ENCODE results near the gene RTN4IP1.
"Not testable (repeated sequence)": the region's sequence is repeated elsewhere in the genome, so short reads cannot be mapped to it uniquely, and the experiment has no call there.

The RTN4IP1 gene

GRCh38 chr6:106600329-106600728, 29.0 kb downstream of the RTN4IP1 start:
- DNase-seq (ENCODE audit: low spot score in 2 of 2) (no peak), ATAC-seq (replicated peaks; ENCODE audit: extremely low read depth, poor library complexity, severe bottlenecking) (no peak)
- peaks cover 3% of the 10 kb centered on the region for H3K36me3 Mint-ChIP-seq (ENCODE audit: insufficient read depth)
- H3K4me1 Mint-ChIP-seq = no peaks in the 10 kb centered on the region
- H3K9me3 Mint-ChIP-seq = no peaks in the 10 kb centered on the region
- no peak overlapping the region for H3K27ac Mint-ChIP-seq (ENCODE audit: low read depth)
- no peak overlapping the region for H3K4me3 Mint-ChIP-seq
- H3K27me3 Mint-ChIP-seq = no peaks in the 10 kb centered on the region

- DNase-seq (ENCODE audit: low spot score in 2 of 2) (no peak), ATAC-seq (replicated peaks; ENCODE audit: extremely low read depth, poor library complexity, severe bottlenecking) (no peak)
- Mint-ChIP-seq H3K27ac (ENCODE audit: low read depth) (no peak overlapping the region), H3K27me3 (no peaks in the 10 kb centered on the region), H3K9me3 (no peaks in the 10 kb centered on the region), H3K4me3 (no peak overlapping the region), H3K4me1 (no peaks in the 10 kb centered on the region), H3K36me3 (ENCODE audit: insufficient read depth) (peaks cover 4% of the 10 kb centered on the region)
Measured at GRCh38 chr6:106599440-106599839, 29.9 kb downstream of the RTN4IP1 start.

DNA sequence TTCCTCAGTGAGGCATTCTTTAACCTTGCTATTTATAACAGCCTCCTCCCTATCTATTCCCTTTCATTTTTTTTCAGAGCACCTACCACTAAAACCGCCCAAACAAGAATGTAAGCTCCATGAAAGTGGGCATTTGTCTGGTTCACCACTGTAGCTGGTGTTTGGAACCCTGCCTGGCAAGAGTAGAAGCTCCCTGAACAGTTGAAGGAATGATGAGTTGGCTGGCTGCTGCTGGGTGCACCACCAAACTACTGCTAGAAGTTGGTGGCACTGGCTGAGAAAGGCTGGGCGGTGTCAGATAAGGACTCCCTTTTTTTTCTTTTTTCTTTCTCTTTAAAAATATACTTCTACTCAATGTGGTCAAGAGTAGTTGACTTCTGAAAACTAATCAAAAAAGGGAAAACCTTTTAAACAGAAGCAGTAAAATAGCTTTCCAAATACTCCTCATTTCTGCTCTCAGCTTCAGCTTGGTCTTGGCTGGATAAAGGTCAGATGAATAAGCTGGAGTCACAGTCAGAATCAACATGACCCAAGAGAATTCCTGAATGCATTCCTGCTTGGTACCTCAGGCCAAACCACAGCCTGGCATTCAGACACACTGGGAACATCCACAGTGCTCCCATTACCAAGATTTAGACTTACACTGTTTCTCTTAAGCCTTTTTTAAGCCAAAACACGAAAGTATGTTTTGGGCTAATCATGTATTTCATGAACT, 38.0 kb downstream of the RTN4IP1 start:
- Mint-ChIP-seq H3K36me3 (ENCODE audit: insufficient read depth) (peaks cover 8% of the 10 kb centered on the region), H3K9me3 (no peaks in the 10 kb centered on the region), H3K27me3 (no peaks in the 10 kb centered on the region), H3K4me3 (no peak overlapping the region), H3K27ac (ENCODE audit: low read depth) (no peak overlapping the region), H3K4me1 (no peaks in the 10 kb centered on the region)
- DNase-seq (ENCODE audit: low spot score in 2 of 2) (no peak), ATAC-seq (replicated peaks; ENCODE audit: extremely low read depth, poor library complexity, severe bottlenecking) (no peak)

- not testable (repeated sequence) for H3K9me3 Mint-ChIP-seq; H3K4me1 Mint-ChIP-seq; H3K27ac Mint-ChIP-seq (ENCODE audit: low read depth); ATAC-seq (replicated peaks; ENCODE audit: extremely low read depth, poor library complexity, severe bottlenecking); H3K36me3 Mint-ChIP-seq (ENCODE audit: insufficient read depth); H3K4me3 Mint-ChIP-seq; H3K27me3 Mint-ChIP-seq; DNase-seq (ENCODE audit: low spot score in 2 of 2)
Measured at GRCh38 chr6:106588937-106589336, 40.4 kb downstream of the RTN4IP1 start.

DNA sequence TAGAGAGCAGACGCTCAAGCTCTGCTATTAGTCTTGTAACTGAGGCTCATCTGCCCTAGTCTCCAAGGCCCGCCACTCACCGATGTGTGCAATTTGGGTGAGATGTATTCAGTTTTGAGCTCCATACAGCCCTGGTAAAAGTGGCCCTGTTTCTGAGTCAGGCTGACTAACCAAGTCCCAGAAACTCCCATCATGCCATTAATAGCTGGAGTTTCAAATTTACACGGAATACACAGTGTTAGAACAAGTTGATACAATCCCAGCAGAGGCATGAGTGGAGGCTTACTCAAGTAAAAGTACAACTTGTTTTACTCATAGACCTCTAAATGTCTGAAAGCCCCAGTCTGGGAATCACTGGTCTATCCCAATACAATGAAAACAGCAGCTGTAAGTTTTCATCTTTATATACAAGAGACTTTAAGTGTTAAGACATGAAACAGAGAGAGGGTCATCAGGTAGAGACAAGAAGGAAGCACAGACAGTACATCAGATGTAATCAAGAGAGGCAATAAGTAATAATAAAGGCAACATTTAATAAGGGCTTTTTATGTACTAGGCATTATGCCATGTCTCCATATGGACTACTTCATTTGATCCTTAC, 42.4 kb downstream of the RTN4IP1 start:
- H3K27ac Mint-ChIP-seq (ENCODE audit: low read depth) = no peak overlapping the region
- peaks cover 15% of the 10 kb centered on the region for H3K36me3 Mint-ChIP-seq (ENCODE audit: insufficient read depth)
- ATAC-seq (replicated peaks; ENCODE audit: extremely low read depth, poor library complexity, severe bottlenecking) = no peak
- H3K4me1 Mint-ChIP-seq = no peaks in the 10 kb centered on the region
- DNase-seq (ENCODE audit: low spot score in 2 of 2) = no peak
- H3K27me3 Mint-ChIP-seq = no peaks in the 10 kb centered on the region
- no peak overlapping the region for H3K4me3 Mint-ChIP-seq
- no peaks in the 10 kb centered on the region for H3K9me3 Mint-ChIP-seq

- no peaks in the 10 kb centered on the region for H3K27me3 Mint-ChIP-seq
- H3K4me3 Mint-ChIP-seq = no peak overlapping the region
- H3K27ac Mint-ChIP-seq (ENCODE audit: low read depth) = no peak overlapping the region
- no peak for ATAC-seq (replicated peaks; ENCODE audit: extremely low read depth, poor library complexity, severe bottlenecking)
- no peaks in the 10 kb centered on the region for H3K9me3 Mint-ChIP-seq
- DNase-seq (ENCODE audit: low spot score in 2 of 2) = no peak
- peaks cover 13% of the 10 kb centered on the region for H3K36me3 Mint-ChIP-seq (ENCODE audit: insufficient read depth)
- H3K4me1 Mint-ChIP-seq = no peaks in the 10 kb centered on the region
Measured at GRCh38 chr6:106581468-106581867, 47.8 kb downstream of the RTN4IP1 start.

DNA sequence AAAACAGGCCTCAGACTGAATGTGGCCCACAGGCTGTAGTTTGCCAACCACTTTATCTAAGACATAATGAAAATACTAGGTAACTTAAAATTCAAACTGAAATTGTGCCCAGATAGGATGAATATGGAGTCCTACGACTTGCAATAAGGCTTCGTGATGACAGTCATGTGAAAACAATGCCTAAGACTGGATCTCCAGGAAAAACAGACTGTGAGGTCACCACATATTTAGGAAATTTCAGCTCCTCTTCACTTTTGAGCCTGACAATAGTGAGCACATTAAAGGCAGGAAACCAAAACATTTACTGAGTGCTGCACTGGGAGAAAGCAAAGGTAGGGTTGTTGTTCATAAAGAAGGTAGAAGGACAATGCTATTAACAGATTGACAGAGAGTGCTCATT, 50.0 kb downstream of the RTN4IP1 start:
- Mint-ChIP-seq H3K4me1 (no peaks in the 10 kb centered on the region), H3K27me3 (no peaks in the 10 kb centered on the region), H3K27ac (ENCODE audit: low read depth) (no peak overlapping the region), H3K4me3 (no peak overlapping the region), H3K36me3 (ENCODE audit: insufficient read depth) (peaks cover 13% of the 10 kb centered on the region), H3K9me3 (no peaks in the 10 kb centered on the region)
- ATAC-seq (replicated peaks; ENCODE audit: extremely low read depth, poor library complexity, severe bottlenecking) (no peak), DNase-seq (ENCODE audit: low spot score in 2 of 2) (no peak)

GRCh38 chr6:106574741-106575458, 54.4 kb downstream of the RTN4IP1 start:
- Mint-ChIP-seq H3K27ac (ENCODE audit: low read depth) (no peak overlapping the region), H3K4me3 (no peak overlapping the region), H3K27me3 (no peaks in the 10 kb centered on the region), H3K9me3 (no peaks in the 10 kb centered on the region), H3K36me3 (ENCODE audit: insufficient read depth) (peaks cover 10% of the 10 kb centered on the region), H3K4me1 (no peaks in the 10 kb centered on the region)
- ATAC-seq (replicated peaks; ENCODE audit: extremely low read depth, poor library complexity, severe bottlenecking) = no peak
- no peak for DNase-seq (ENCODE audit: low spot score in 2 of 2)

- no peaks in the 10 kb centered on the region for H3K9me3 Mint-ChIP-seq
- no peak overlapping the region for H3K27ac Mint-ChIP-seq (ENCODE audit: low read depth)
- no peaks in the 10 kb centered on the region for H3K27me3 Mint-ChIP-seq
- ATAC-seq (replicated peaks; ENCODE audit: extremely low read depth, poor library complexity, severe bottlenecking) (no peak), DNase-seq (ENCODE audit: low spot score in 2 of 2) (no peak)
- no peak overlapping the region for H3K4me3 Mint-ChIP-seq
- no peaks in the 10 kb centered on the region for H3K4me1 Mint-ChIP-seq
- peaks cover 24% of the 10 kb centered on the region for H3K36me3 Mint-ChIP-seq (ENCODE audit: insufficient read depth)
Measured at GRCh38 chr6:106572875-106573585, 56.3 kb downstream of the RTN4IP1 start.

DNA sequence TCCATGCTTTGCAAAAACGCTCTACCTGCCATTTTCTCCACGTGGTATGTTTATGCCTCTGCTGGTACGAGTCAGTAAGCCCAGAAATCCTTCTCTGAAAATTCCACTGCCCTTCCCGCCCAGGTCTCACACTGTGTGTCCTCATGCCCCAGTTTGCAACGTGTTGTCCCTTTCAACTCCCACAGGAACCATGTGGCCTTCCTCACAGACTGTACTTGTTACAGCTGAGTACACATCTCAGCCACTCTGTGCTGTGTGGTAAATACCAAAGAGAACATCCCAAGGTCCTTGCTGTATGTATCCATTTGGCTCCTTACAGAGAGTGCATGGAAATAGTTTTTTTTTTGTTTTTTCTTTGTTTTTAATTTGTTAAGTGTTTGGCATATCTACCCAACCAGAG, 56.9 kb downstream of the RTN4IP1 start:
- Mint-ChIP-seq H3K9me3 (no peaks in the 10 kb centered on the region), H3K4me1 (no peaks in the 10 kb centered on the region), H3K27ac (ENCODE audit: low read depth) (peak overlapping the region; percentile 11), H3K4me3 (no peak overlapping the region), H3K36me3 (ENCODE audit: insufficient read depth) (peaks cover 24% of the 10 kb centered on the region), H3K27me3 (no peaks in the 10 kb centered on the region)
- ATAC-seq (replicated peaks; ENCODE audit: extremely low read depth, poor library complexity, severe bottlenecking) (no peak), DNase-seq (ENCODE audit: low spot score in 2 of 2) (no peak)

GRCh38 chr6:106569428-106569827, 59.9 kb downstream of the RTN4IP1 start:
- no peak for ATAC-seq (replicated peaks; ENCODE audit: extremely low read depth, poor library complexity, severe bottlenecking)
- DNase-seq (ENCODE audit: low spot score in 2 of 2) = no peak
- H3K4me3 Mint-ChIP-seq = no peak overlapping the region
- no peaks in the 10 kb centered on the region for H3K9me3 Mint-ChIP-seq
- peaks cover 46% of the 10 kb centered on the region for H3K36me3 Mint-ChIP-seq (ENCODE audit: insufficient read depth)
- H3K27ac Mint-ChIP-seq (ENCODE audit: low read depth) = peak overlapping the region; percentile 36
- H3K27me3 Mint-ChIP-seq = no peaks in the 10 kb centered on the region
- no peaks in the 10 kb centered on the region for H3K4me1 Mint-ChIP-seq

- Mint-ChIP-seq H3K27ac (ENCODE audit: low read depth) (no peak overlapping the region), H3K4me1 (no peaks in the 10 kb centered on the region), H3K4me3 (no peak overlapping the region), H3K9me3 (no peaks in the 10 kb centered on the region), H3K36me3 (ENCODE audit: insufficient read depth) (peaks cover 53% of the 10 kb centered on the region), H3K27me3 (no peaks in the 10 kb centered on the region)
- no peak for ATAC-seq (replicated peaks; ENCODE audit: extremely low read depth, poor library complexity, severe bottlenecking)
- no peak for DNase-seq (ENCODE audit: low spot score in 2 of 2)
Measured at GRCh38 chr6:106568530-106568929, 60.8 kb downstream of the RTN4IP1 start.

Measured in central memory CD8-positive, alpha-beta T cell (primary cell).